Germinal center (tissue), 1 donor: Measurements from ENCODE around the gene FXN.
"Not testable (repeated sequence)": the region's sequence is repeated elsewhere in the genome, so short reads cannot be mapped to it uniquely, and the experiment has no call there.

Experiments
- DNase-seq: peaks from one replicate; pipeline ENCODE4 v3.0.0; 2012; ENCODE audit warnings: mixed read lengths, low spot score

Gene FXN

DNA sequence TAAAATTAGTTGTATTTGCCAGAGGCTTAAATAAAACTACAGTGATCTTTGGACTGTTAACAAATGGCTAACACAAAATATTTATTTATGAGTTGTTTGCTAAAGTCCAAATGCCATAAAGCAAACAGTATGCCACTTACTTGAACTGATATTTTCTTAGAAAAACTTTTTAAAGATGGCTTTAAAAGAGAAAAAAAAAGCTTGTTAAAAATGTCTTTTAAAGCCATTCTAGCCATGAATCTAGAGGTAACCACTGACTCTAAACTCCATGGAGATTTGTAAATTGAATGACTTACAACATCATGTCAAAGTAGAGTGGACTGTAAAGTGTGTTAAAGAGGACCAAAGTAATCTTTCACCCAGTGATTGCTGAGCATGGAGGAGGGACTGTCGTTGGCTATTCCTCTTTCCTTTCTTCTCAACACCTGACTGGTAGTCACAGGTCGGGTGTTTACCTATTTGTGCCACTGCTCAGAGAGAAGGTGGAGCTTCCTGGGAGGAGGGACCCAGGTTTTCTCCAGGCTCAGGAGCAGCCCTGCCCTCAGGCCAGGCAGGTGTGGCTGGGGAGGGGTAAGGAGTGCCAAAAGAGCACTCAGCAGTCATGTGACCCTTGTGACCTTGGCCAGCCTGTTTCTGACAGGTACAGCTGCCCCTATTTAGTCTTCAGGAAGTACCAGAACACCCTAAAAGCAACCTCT is 69.4 kb downstream of the FXN start:
- no peak for DNase-seq

DNA sequence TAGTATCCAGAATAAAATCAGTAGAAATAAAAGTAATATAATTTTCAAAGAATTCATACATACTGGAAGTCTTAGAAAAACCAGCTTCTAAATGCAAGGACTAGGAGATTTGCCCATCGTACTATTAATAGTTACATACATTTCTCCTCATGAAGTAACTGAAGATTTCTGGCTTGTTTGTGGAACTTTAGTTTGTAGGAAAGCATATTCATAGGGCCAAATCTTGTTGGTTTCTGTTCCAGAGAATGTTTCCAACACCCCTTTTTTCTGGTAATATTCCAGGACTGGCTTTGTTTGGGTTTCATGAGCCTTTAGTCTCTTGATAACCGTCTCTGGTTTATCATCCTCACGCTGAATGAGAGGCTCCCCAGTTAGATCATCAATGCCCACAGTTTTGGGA is 72.2 kb downstream of the FXN start:
- no peak for DNase-seq

GRCh38 chr9:69108706-69109105 is 73.2 kb downstream of the FXN start:
- DNase-seq = not testable (repeated sequence)

GRCh38 chr9:69109152-69109551 is 73.6 kb downstream of the FXN start:
- no peak for DNase-seq

DNA sequence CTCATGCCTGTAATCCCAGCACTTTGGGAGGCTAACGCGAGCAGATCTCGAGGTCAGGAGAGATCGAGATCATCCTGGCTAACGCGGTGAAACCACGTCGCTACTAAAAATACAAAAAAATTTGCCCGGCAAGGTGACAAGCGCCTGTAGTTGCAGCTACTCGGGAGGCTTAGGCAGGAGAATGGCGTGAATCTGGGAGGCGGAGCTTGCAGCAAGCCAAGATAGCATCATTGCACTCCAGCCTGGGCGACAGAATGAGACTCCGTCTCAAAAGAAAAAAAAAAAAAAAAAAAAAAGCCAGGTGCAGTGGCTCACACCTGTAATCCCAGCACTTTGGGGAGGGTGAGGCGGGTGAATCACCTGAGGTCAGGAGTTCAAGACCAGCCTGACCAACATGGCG is 77.1 kb downstream of the FXN start:
- DNase-seq = not testable (repeated sequence)

GRCh38 chr9:69115621-69116020 is 80.1 kb downstream of the FXN start:
- DNase-seq = no peak

DNA sequence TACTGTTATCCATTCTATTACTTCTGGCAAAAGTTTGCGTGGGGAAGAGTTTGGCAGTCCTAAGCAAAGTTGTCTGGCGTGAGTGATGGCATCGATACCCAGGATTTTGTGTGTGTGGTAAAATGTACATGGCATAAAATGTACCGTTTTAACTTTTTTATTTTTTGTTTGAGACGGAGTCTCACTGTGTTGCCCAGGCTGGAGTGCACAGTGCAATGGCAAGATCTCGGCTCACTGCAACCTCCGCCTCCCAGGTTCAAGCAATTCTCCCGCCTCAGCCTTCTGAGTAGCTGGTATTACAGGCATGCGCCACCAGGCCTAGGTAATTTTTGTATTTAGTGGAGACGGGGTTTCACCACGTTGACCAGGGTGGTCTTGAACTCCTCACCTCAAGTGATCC is 83.1 kb downstream of the FXN start:
- DNase-seq = no peak

- DNase-seq = peak; percentile 41
Measured at GRCh38 chr9:69120380-69121154, 85.0 kb downstream of the FXN start.

DNA sequence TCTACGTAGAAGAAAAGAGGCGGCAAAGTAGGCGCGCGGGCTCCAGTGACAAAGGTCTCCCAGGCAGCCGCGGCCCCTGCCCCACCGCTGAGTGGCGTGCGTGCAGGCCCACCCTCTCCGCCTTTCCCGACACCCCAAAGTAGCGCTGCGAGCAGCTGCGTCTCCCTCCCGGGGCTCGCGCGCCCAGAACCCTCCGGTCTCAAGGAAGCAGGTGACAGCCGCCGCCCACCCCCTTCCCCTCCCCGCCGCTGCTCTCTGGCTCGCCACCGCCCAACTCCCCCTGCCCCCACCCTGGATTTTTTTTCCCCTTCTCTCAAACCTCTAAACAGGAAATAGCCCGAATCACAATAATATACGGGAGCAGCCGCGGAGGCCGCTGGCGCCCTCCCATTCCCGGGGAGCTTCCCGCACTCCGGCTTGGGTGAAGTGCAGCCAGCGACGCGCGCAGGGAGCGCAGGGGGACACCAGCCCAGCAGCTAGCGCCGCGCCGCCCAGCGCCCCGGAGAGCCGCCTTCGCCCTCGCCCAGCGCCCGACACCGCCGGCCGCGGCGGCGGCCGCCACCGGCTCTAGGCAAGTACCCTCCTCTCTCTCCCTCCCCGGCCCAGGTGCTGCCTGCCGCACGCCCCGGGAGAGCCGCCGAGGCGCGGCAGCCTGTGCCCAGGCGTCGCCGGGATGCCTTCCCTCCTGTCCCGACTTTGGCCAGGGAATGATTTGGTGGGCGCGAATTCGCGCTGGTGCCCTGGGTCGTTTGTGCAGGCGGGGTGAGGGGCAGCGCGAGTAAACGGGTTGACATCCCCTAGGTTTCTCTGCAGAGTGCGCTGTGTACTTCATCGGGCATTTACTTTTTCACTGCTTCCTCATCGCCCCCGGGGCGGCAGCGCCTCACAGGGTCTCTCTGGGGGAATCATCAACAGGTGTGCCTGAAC is 85.9 kb downstream of the FXN start:
- peak; percentile 70 for DNase-seq

DNA sequence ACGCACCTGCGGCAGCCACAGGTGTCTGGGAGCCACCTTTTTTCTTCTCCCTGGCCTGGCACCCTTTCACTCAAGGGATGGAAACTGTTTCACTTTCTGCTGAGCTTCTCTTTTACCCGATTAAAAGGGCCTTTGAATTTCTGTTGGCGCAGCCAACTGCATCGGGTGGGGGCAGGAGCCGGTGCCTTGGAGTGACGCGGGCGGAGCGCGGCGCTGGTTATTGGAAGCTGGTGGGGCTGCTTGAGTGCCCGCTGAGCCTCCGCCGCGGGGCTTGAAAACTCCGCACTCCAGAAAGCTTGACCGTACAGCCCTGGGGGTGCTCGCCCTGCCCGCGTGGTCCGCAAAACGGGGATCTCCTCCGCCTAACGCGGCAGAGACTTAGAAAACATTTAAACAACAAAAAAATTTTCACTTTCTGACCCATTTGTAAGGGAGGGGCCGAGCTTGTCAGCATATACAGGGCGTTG is 86.6 kb downstream of the FXN start:
- peak; percentile 82 for DNase-seq

GRCh38 chr9:69122549-69123141 is 87.1 kb downstream of the FXN start:
- no peak for DNase-seq

GRCh38 chr9:69130456-69131441 is 95.2 kb downstream of the FXN start:
- DNase-seq = no peak

DNA sequence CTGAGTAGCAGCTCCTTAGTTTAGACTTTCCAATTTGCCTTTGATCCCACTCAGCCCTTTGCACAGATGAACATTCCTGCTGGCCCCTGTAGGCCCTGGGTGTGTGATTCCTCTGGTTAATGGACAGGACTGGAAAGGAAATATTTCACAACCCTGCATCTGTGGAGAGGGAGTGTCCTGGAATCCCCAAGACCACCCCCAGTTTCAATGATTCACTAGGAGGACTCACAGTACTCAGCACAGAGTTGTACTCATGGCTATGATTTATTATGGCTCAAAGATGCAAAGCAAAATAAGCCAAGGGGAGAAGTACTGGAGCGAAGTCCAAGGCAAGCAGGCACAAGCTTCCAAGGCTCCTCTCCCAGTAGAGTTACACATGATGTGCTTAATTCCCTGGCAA is 96.1 kb downstream of the FXN start:
- DNase-seq = no peak

DNA sequence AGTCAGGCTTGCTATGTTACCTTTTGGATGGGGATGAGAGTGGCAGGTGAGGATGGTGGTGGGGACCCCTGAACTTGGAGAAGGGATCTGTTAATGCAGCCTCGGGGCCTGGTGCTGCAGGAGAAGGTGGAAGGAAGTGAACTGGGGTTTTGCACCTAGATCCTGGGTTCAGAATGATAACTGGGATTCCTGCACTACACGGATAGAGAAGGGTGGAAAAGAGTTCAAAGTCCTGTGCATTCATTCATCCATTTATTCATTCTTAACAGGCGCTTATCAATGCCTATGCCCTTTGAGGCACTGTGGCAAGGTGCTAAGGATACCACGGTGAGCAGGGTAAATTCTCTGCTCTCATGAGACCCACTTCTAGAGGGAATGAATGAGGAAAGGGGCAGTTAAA is 96.8 kb downstream of the FXN start:
- no peak for DNase-seq

GRCh38 chr9:69134412-69134811 is 98.9 kb downstream of the FXN start:
- no peak for DNase-seq

DNA sequence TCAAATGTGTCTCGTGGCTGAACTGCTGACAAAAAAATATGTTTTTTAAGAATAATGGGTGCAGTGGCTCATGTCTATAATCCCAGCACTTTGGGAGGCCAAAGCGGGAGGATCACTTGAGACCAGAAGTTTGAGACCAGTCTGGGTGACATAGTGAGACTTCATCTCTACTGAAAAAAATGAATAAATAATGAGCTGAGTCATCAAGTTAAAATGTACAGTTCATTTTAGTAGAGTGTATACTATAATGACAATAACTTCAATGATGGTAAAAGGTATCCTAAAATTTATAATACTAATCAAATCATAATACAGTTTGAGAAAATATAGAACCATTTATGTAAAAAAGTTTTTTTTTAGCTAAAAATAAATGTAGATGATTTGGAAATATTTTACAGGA is 100.6 kb downstream of the FXN start:
- no peak for DNase-seq

- DNase-seq = no peak
Measured at GRCh38 chr9:69136779-69137178, 101.2 kb downstream of the FXN start.

DNA sequence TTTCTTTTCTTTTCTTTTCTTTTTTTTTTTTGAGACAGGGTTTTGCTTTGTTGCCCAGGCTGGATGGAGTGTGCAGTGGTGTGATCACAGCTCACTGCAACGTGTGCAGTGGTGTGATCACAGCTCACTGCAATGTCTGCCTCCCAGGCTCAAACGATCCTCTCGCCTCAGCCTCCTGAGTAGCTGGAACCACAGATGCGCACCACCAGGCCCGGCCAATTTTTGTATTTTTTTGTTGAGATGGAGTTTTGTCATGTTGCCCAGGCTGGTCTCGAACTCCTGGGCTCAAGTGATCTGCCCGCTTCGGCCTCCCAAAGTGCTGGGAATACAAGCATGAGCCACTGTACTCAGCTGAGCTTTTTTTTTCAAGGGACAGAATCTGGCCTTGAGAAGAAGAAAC is 101.8 kb downstream of the FXN start:
- DNase-seq = no peak

DNA sequence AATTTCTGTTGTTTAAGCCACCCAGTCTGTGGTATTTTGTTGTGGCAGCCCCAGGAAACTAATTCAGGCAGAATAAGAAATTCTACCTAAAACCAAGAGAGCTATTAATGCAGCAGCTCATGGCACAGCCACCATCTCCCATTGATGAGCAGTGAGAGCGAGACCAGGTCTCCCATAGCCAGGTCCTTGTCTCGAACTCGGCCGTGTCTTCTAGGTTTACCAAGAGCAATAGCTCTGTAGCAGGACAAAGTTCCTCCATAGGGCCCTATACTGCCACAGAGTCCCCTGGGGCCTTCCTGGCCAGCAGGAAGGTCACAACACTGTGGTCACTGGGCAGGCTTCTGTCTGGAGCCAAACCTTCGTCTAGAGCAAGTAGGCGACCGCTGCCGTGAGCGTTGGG is 104.0 kb downstream of the FXN start:
- no peak for DNase-seq

GRCh38 chr9:69140123-69140735 is 104.7 kb downstream of the FXN start:
- DNase-seq = no peak
